Neural cell (in vitro differentiated cells): ENCODE results near the gene EIF4EBP2. TPM values are rescaled to one million over a fixed set of nuclear protein-coding genes. Genes with fewer than 3 reads are reported as not detected.

Experiments used
- H2AFZ ChIP-seq: fragments of 200-600, 300-800 bp; sonication (generic), shearing (Covaris generic); 2 replicates; pipeline ENCODE4 v1.6.0; 2014; ENCODE audit warnings: low read depth, mild to moderate bottlenecking, antibody characterized with exemption, low read length, moderate library complexity
- H3F3A ChIP-seq: fragments of 200-600 bp; shearing (Covaris generic); 2 replicates; pipeline ENCODE4 v1.6.1; 2016; ENCODE audit warnings: mild to moderate bottlenecking, moderate library complexity, mixed read lengths, antibody characterized with exemption, low read length; ENCODE audit not compliant: insufficient read depth, poor library complexity, severe bottlenecking
- H3K27ac ChIP-seq: fragments of 200-600, 300-800 bp; sonication (generic), shearing (Covaris generic); 2 replicates; pipeline ENCODE4 v1.5.1; 2014; ENCODE audit warnings: mild to moderate bottlenecking, low read length, moderate library complexity
- H3K27me3 ChIP-seq: fragments of 300-800, 200-600 bp; sonication (generic), shearing (Covaris generic); 2 replicates; pipeline ENCODE4 v1.6.0; 2014; ENCODE audit warnings: mild to moderate bottlenecking, low read depth, low read length, moderate library complexity; ENCODE audit not compliant: insufficient read depth
- H3K36me3 ChIP-seq: fragments of 300-800, 200-600 bp; sonication (generic), shearing (Covaris generic); 2 replicates; pipeline ENCODE4 v1.5.1; 2014; ENCODE audit warnings: mild to moderate bottlenecking, antibody characterized with exemption, low read length, moderate library complexity; ENCODE audit not compliant: insufficient read depth
- H3K4me2 ChIP-seq: fragments of 300-800, 200-600 bp; sonication (generic), shearing (Covaris generic); 2 replicates; pipeline ENCODE4 v1.6.0; 2014; ENCODE audit warnings: mild to moderate bottlenecking, low read length
- H3K4me3 ChIP-seq: fragments of 300-800, 200-600 bp; sonication (generic), shearing (Covaris generic); 2 replicates; pipeline ENCODE4 v1.5.1; 2014; ENCODE audit warnings: mild to moderate bottlenecking, low read length, moderate library complexity
- H3K79me2 ChIP-seq: fragments of 200-600 bp; shearing (Covaris generic); replicated peaks from 2 replicates; pipeline ENCODE4 v1.6.0; 2014; ENCODE audit warnings: mild to moderate bottlenecking, low read length, moderate library complexity; ENCODE audit not compliant: insufficient read depth
- H3K9ac ChIP-seq: fragments of 300-800, 200-600 bp; sonication (generic), shearing (Covaris generic); 2 replicates; pipeline ENCODE4 v1.6.1; 2016; ENCODE audit warnings: mild to moderate bottlenecking, low read length, mixed read lengths
- H3K9me2 ChIP-seq: fragments of 200-600 bp; shearing (Covaris generic); 2 replicates; pipeline ENCODE4 v1.6.1; 2016; ENCODE audit warnings: mild to moderate bottlenecking, low read length, mixed read lengths; ENCODE audit not compliant: insufficient read depth
- H3K9me3 ChIP-seq: fragments of 200-600, 300-800 bp; sonication (generic), shearing (Covaris generic); 2 replicates; pipeline ENCODE4 v1.6.1; 2016; ENCODE audit warnings: mild to moderate bottlenecking, mixed run types, low read length, moderate library complexity, mixed read lengths
- H4K20me1 ChIP-seq: fragments of 200-600 bp; shearing (Covaris generic); 2 replicates; pipeline ENCODE4 v1.6.1; 2016; ENCODE audit warnings: mild to moderate bottlenecking, mixed run types; ENCODE audit not compliant: insufficient read depth
- CTCF ChIP-seq: fragments of 450-650 bp; IDR thresholded peaks from 2 replicates; pipeline ENCODE4 v1.5.1; 2014; ENCODE audit warnings: antibody characterized with exemption, mild to moderate bottlenecking, moderate library complexity; ENCODE audit not compliant: poor library complexity, severe bottlenecking
- EP300 ChIP-seq: fragments of 450-650 bp; conservative IDR thresholded peaks from 2 replicates; pipeline ENCODE4 v1.6.1; 2014; ENCODE audit warnings: antibody characterized with exemption, mild to moderate bottlenecking, moderate library complexity; ENCODE audit not compliant: poor library complexity, severe bottlenecking
- EZH2 ChIP-seq: fragments of 200-600, 300-800 bp; shearing (Covaris generic), sonication (generic); IDR thresholded peaks from 2 replicates; pipeline ENCODE4 v1.6.1; 2014; ENCODE audit warnings: antibody characterized with exemption, low read length, borderline replicate concordance, mild to moderate bottlenecking; ENCODE audit not compliant: insufficient read depth, poor library complexity, severe bottlenecking
- MXI1 ChIP-seq: fragments of 450-650 bp; conservative IDR thresholded peaks from 2 replicates; pipeline ENCODE4 v1.6.1; 2014; ENCODE audit warnings: antibody characterized with exemption, mild to moderate bottlenecking; ENCODE audit not compliant: poor library complexity, severe bottlenecking
- POLR2AphosphoS5 ChIP-seq: IDR thresholded peaks from 2 replicates; pipeline ENCODE4 v1.6.1; 2012
- RAD21 ChIP-seq: fragments of 450-650 bp; conservative IDR thresholded peaks from 2 replicates; pipeline ENCODE4 v1.6.1; 2014; ENCODE audit warnings: antibody characterized with exemption, mild to moderate bottlenecking, moderate library complexity
- REST ChIP-seq: IDR thresholded peaks from 2 replicates; pipeline ENCODE4 v1.6.1; 2012; ENCODE audit warnings: borderline replicate concordance
- SMC3 ChIP-seq: fragments of 450-650 bp; conservative IDR thresholded peaks from 2 replicates; pipeline ENCODE4 v1.6.1; 2014; ENCODE audit warnings: antibody characterized with exemption, mild to moderate bottlenecking, moderate library complexity; ENCODE audit not compliant: poor library complexity
- TAF1 ChIP-seq: IDR thresholded peaks from 2 replicates; pipeline ENCODE4 v1.6.1; 2012; ENCODE audit warnings: low read depth
- polyA plus RNA-seq: library from polyadenylated mRNA; depleted of rRNA; stranded (reverse); fragments of >200 nt; gene quantifications from 2 replicates; pipeline ENCODE4 v1.2.3, GENCODE V29; 2014

Gene EIF4EBP2
- polyA plus RNA-seq, 1 donor from 2014 or later = 51.7 TPM

GRCh38 chr10:70448236-70448635 lies 44.3 kb downstream of the EIF4EBP2 start:
- no peaks in the 10 kb centered on the region for H3K36me3 ChIP-seq
- H3K9ac ChIP-seq = no peak overlapping the region
- H3F3A ChIP-seq = no peaks in the 10 kb centered on the region

GRCh38 chr10:70455213-70455630 lies 51.3 kb downstream of the EIF4EBP2 start:
- H3K27me3 ChIP-seq = peaks cover 50% of the 10 kb centered on the region
- TF ChIP-seq MXI1 (no peak), TAF1 (no peak), RAD21 (no peak), EP300 (no peak), EZH2 (no peak), SMC3 (no peak), CTCF (no peak)
- H3K4me3 ChIP-seq = no peak overlapping the region
- no peaks in the 10 kb centered on the region for H3K36me3 ChIP-seq
- H4K20me1 ChIP-seq = no peaks in the 10 kb centered on the region
- H3F3A ChIP-seq = no peaks in the 10 kb centered on the region
- H2AFZ ChIP-seq = no peak overlapping the region
- H3K79me2 ChIP-seq = no peaks in the 10 kb centered on the region
- no peak overlapping the region for H3K4me2 ChIP-seq
- no peak overlapping the region for H3K27ac ChIP-seq
- no peak overlapping the region for H3K9ac ChIP-seq
- no peaks in the 10 kb centered on the region for H3K9me2 ChIP-seq
- H3K9me3 ChIP-seq = no peaks in the 10 kb centered on the region

More at GRCh38 chr10:70448236-70448635, 44.3 kb downstream of the EIF4EBP2 start:
- Histone ChIP-seq H3K79me2 (no peaks in the 10 kb centered on the region), H2AFZ (no peak overlapping the region), H3K4me2 (no peak overlapping the region), H3K4me3 (no peak overlapping the region), H3K9me3 (no peaks in the 10 kb centered on the region), H4K20me1 (no peaks in the 10 kb centered on the region), H3K27ac (no peak overlapping the region), H3K9me2 (no peaks in the 10 kb centered on the region), H3K27me3 (peaks cover 1% of the 10 kb centered on the region)
- TF ChIP-seq EZH2 = no peak
- TF ChIP-seq CTCF = no peak
- no peak for TF ChIP-seq RAD21
- TF ChIP-seq TAF1 = no peak
- TF ChIP-seq POLR2AphosphoS5 = no peak
- TF ChIP-seq MXI1 = no peak
- TF ChIP-seq SMC3 = no peak
- no peak for TF ChIP-seq REST
- TF ChIP-seq EP300 = no peak
